ENCODE data around the gene WSCD2. TPM values are rescaled to one million over a fixed set of nuclear protein-coding genes. Genes with fewer than 3 reads are reported as not detected.

The WSCD2 gene
- total and polyA plus RNA-seq, 2 donors (not counting 1 experiment from before 2014, with no cell fraction given) = 1.1 to 5.9 TPM

- Histone ChIP-seq H3K27me3 (replicated peaks in 1 of 4; ENCODE audit: control extremely low read depth in 1 of 4, control insufficient read depth in 3 of 4, insufficient read depth in 4 of 4, low read length in 3 of 4) (peaks cover 0 to 3% (median 0%) of the 10 kb centered on the region in 4 experiments), H3K79me2 (ENCODE audit: control insufficient read depth, insufficient read depth, low read length) (no peaks in the 10 kb centered on the region), H3K4me1 (ENCODE audit: control insufficient read depth in 2 of 2, insufficient read depth in 2 of 2, low read length in 2 of 2) (no peaks in the 10 kb centered on the region), H3K9me3 (ENCODE audit: control extremely low read depth in 1 of 3, control insufficient read depth in 2 of 3, insufficient read depth in 1 of 3, low read length in 2 of 3) (no peaks in the 10 kb centered on the region), H3K9ac (ENCODE audit: low read length) (no peak overlapping the region), H3K4me2 (replicated peaks; ENCODE audit: low read depth, low read length, poor library complexity, severe bottlenecking) (no peak overlapping the region), H3K4me3 (ENCODE audit: control extremely low read depth in 1 of 5, extremely low read depth in 1 of 5, insufficient read depth in 1 of 5, low read depth in 2 of 5, low read length in 4 of 5) (no peak overlapping the region), H3K27ac (ENCODE audit: low read length in 2 of 2) (no peak overlapping the region), H2AFZ (ENCODE audit: insufficient read depth, low read depth, low read length, poor library complexity, severe bottlenecking) (no peak overlapping the region), H3K36me3 (replicated peaks in 1 of 2; ENCODE audit: control extremely low read depth in 1 of 2, control insufficient read depth in 1 of 2, extremely low read depth in 1 of 2, insufficient read depth in 2 of 2, low read length in 1 of 2) (no peaks in the 10 kb centered on the region), H4K20me1 (ENCODE audit: control insufficient read depth, insufficient read depth, low read length, poor library complexity, severe bottlenecking) (no peaks in the 10 kb centered on the region)
- CTCF ChIA-PET = no interaction called here
- TF ChIP-seq EZH2 (IDR thresholded peaks at IDR 0.05; ENCODE audit: borderline replicate concordance, insufficient read depth, low read depth, low read length, poor library complexity, severe bottlenecking) (no peak), CTCF (IDR thresholded peaks at IDR 0.05) (no peak)
- POLR2A ChIA-PET = no interaction called here
- WGBS (ENCODE audit: insufficient coverage) = 87% methylated on average over 12 of the region's 13 CpGs
- Mint-ChIP-seq H3K4me1 (no peaks in the 10 kb centered on the region), H3K27ac (no peak overlapping the region), H3K4me3 (no peak overlapping the region), H3K27me3 (peaks cover 28% of the 10 kb centered on the region), H3K9me3 (ENCODE audit: insufficient read depth) (no peaks in the 10 kb centered on the region)
- ATAC-seq (ENCODE audit: low read depth) (no peak), DNase-seq (no peak)
- intact Hi-C loops (cut with micrococcal nuclease) = no loop called here
Measured at GRCh38 chr12:108248011-108248410, 118.9 kb downstream of the WSCD2 start.

GRCh38 chr12:108252523-108252922, 123.4 kb downstream of the WSCD2 start:
- H3K36me3 ChIP-seq (replicated peaks in 1 of 2; ENCODE audit: control extremely low read depth in 1 of 2, control insufficient read depth in 1 of 2, extremely low read depth in 1 of 2, insufficient read depth in 2 of 2, low read length in 1 of 2) = no peaks in the 10 kb centered on the region
- WGBS (ENCODE audit: insufficient coverage) = 91% methylated on average over 6 of the region's 7 CpGs
- H3K9me3 ChIP-seq (ENCODE audit: control extremely low read depth in 1 of 3, control insufficient read depth in 2 of 3, insufficient read depth in 1 of 3, low read length in 2 of 3) = no peaks in the 10 kb centered on the region
- H2AFZ ChIP-seq (ENCODE audit: insufficient read depth, low read depth, low read length, poor library complexity, severe bottlenecking) = no peak overlapping the region
- CTCF ChIA-PET = no interaction called here
- no peaks in the 10 kb centered on the region for H4K20me1 ChIP-seq (ENCODE audit: control insufficient read depth, insufficient read depth, low read length, poor library complexity, severe bottlenecking)
- H3K27ac ChIP-seq (ENCODE audit: low read length in 2 of 2) = no peak overlapping the region
- no peak overlapping the region for H3K4me3 Mint-ChIP-seq
- peaks cover 36% of the 10 kb centered on the region for H3K27me3 Mint-ChIP-seq
- H3K4me1 Mint-ChIP-seq = no peaks in the 10 kb centered on the region
- POLR2A ChIA-PET = no interaction called here
- no peaks in the 10 kb centered on the region for H3K4me1 ChIP-seq (ENCODE audit: control insufficient read depth in 2 of 2, insufficient read depth in 2 of 2, low read length in 2 of 2)
- no peak overlapping the region for H3K4me2 ChIP-seq (replicated peaks; ENCODE audit: low read depth, low read length, poor library complexity, severe bottlenecking)
- no peak overlapping the region for H3K27ac Mint-ChIP-seq
- no peak overlapping the region for H3K4me3 ChIP-seq (ENCODE audit: control extremely low read depth in 1 of 5, extremely low read depth in 1 of 5, insufficient read depth in 1 of 5, low read depth in 2 of 5, low read length in 4 of 5)
- H3K9ac ChIP-seq (ENCODE audit: low read length) = no peak overlapping the region
- no peak for ATAC-seq (ENCODE audit: low read depth)
- no peaks in the 10 kb centered on the region for H3K79me2 ChIP-seq (ENCODE audit: control insufficient read depth, insufficient read depth, low read length)
- TF ChIP-seq EZH2 (IDR thresholded peaks at IDR 0.05; ENCODE audit: borderline replicate concordance, insufficient read depth, low read depth, low read length, poor library complexity, severe bottlenecking) (no peak), CTCF (IDR thresholded peaks at IDR 0.05) (no peak)
- intact Hi-C loops (cut with micrococcal nuclease) = no loop called here
- no peak for DNase-seq
- H3K27me3 ChIP-seq (replicated peaks in 1 of 4; ENCODE audit: control extremely low read depth in 1 of 4, control insufficient read depth in 3 of 4, insufficient read depth in 4 of 4, low read length in 3 of 4) = peaks cover 0 to 5% (median 0%) of the 10 kb centered on the region in 4 experiments
- no peaks in the 10 kb centered on the region for H3K9me3 Mint-ChIP-seq (ENCODE audit: insufficient read depth)
